K562 (cell line): ENCODE data around the gene P2RY14.

ENCODE experiments used
- MCM2 ChIP-seq: fragments of 450-650 bp; IDR thresholded peaks from 2 replicates; pipeline ENCODE4 v1.6.1; 2017; ENCODE audit warnings: low read depth, mild to moderate bottlenecking
- TF ChIP-seq, protein P1 (sequence below), 3 experiments: IDR thresholded peaks in 2 of 3; conservative IDR thresholded peaks in 1 of 3; 2 replicates each; pipeline ENCODE4 v1.5.1; 2011 to 2012; ENCODE audit warnings: low read length in 3 of 3, mild to moderate bottlenecking in 3 of 3, control low read depth in 2 of 3, improper control_type of control experiment in 1 of 3, inconsistent platforms in 1 of 3, low read depth in 1 of 3, mixed read lengths in 1 of 3, moderate library complexity in 1 of 3; ENCODE audit not compliant: insufficient read depth in 2 of 3

GRCh38 chr3:151305775-151306151 is 27.4 kb upstream of the P2RY14 start:
- TF ChIP-seq MCM2: no peak
- TF ChIP-seq, protein P1, sequence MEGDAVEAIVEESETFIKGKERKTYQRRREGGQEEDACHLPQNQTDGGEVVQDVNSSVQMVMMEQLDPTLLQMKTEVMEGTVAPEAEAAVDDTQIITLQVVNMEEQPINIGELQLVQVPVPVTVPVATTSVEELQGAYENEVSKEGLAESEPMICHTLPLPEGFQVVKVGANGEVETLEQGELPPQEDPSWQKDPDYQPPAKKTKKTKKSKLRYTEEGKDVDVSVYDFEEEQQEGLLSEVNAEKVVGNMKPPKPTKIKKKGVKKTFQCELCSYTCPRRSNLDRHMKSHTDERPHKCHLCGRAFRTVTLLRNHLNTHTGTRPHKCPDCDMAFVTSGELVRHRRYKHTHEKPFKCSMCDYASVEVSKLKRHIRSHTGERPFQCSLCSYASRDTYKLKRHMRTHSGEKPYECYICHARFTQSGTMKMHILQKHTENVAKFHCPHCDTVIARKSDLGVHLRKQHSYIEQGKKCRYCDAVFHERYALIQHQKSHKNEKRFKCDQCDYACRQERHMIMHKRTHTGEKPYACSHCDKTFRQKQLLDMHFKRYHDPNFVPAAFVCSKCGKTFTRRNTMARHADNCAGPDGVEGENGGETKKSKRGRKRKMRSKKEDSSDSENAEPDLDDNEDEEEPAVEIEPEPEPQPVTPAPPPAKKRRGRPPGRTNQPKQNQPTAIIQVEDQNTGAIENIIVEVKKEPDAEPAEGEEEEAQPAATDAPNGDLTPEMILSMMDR (IDR thresholded peaks at IDR 0.05 in 2 of 3, conservative IDR thresholded peaks at IDR 0.05 in 1 of 3; ENCODE audit: insufficient read depth in 2 of 3, low read depth in 1 of 3, low read length in 3 of 3): no peak
